GM12878 (cell line): ENCODE data around the gene PYGO1. TPM values are rescaled to one million over a fixed set of nuclear protein-coding genes. Genes with fewer than 3 reads are reported as not detected.

Experiments
- ATAC-seq: fragments of 200-7000 bp; cut with Tn5 transposase; 3 replicates; pipeline ENCODE4 v1.9.1; 2020; ENCODE audit warnings: mild to moderate bottlenecking, moderate library complexity
- BruUV-seq: library from RNA; stranded (reverse); fragments of 400-500 nt; replicated peaks from 2 replicates; lab custom pipeline; 2021; lab: Mats Ljungman, UMichigan
- CTCF ChIA-PET: fragments of 300-600 bp; sonication (Branson Sonifier 250); formaldehyde crosslinking; extraction: SDS; loops from one replicate; lab custom pipeline; 2021; ENCODE audit warnings: inconsistent platforms; lab: Yijun Ruan, JAX
- POLR2A ChIA-PET: fragments of 350-600 bp; formaldehyde crosslinking; extraction: SDS; loops from one replicate; lab custom pipeline; 2021; ENCODE audit warnings: inconsistent platforms; lab: Charles Lee
- RAD21 ChIA-PET: fragments of 300-600 bp; sonication (Branson Sonifier 250); formaldehyde crosslinking; loops from one replicate; lab custom pipeline; 2023; ENCODE audit warnings: antibody characterized with exemption; ENCODE audit not compliant: unreplicated experiment; lab: Charles Lee
- SMC1A ChIA-PET: fragments of 300-600 bp; sonication (Branson Sonifier 250); formaldehyde crosslinking; loops from one replicate; lab custom pipeline; 2023; ENCODE audit not compliant: unreplicated experiment, uncharacterized antibody; lab: Charles Lee
- DNase-seq: peaks from one replicate; pipeline ENCODE4 v3.0.0-alpha.2; 2011; ENCODE audit warnings: low read depth, low spot score
- FAIRE-seq: peaks from 3 replicates; lab custom pipeline; 2011; peaks lifted over from hg19 to GRCh38; lab: Jason Lieb, UNC
- H2AFZ ChIP-seq: 2 replicates; pipeline ENCODE4 v1.6.0; 2011; ENCODE audit warnings: low read depth, low read length, control low read depth; ENCODE audit not compliant: control insufficient read depth
- H3K27ac ChIP-seq: 2 replicates; pipeline ENCODE4 v1.5.1; 2011; ENCODE audit warnings: control low read depth; ENCODE audit not compliant: control insufficient read depth, insufficient read depth
- H3K27me3 ChIP-seq, 2 experiments: replicated peaks in 1 of 2; 2 replicates each; pipeline versions ENCODE4 v1.6.0 to v1.6.1; 2011; ENCODE audit warnings: low read length in 1 of 2; ENCODE audit not compliant: control insufficient read depth in 2 of 2, insufficient read depth in 2 of 2
- H3K36me3 ChIP-seq, 2 experiments: 2 replicates each; pipeline ENCODE4 v1.5.1; 2011; ENCODE audit warnings: low read length in 1 of 2; ENCODE audit not compliant: control insufficient read depth in 2 of 2, insufficient read depth in 2 of 2
- H3K4me1 ChIP-seq: 2 replicates; pipeline ENCODE4 v1.6.1; 2011; ENCODE audit warnings: mild to moderate bottlenecking, low read length, moderate library complexity, mixed read lengths; ENCODE audit not compliant: control insufficient read depth, insufficient read depth
- H3K4me2 ChIP-seq: 2 replicates; pipeline ENCODE4 v1.6.0; 2011; ENCODE audit warnings: control low read depth; ENCODE audit not compliant: control insufficient read depth, insufficient read depth
- H3K4me3 ChIP-seq: fragments of 200-600 bp; sonication (generic); 2 replicates; pipeline ENCODE4 v1.5.1; 2016
- H3K79me2 ChIP-seq: 2 replicates; pipeline ENCODE4 v1.6.0; 2011; ENCODE audit warnings: low read length; ENCODE audit not compliant: control insufficient read depth, insufficient read depth
- H3K9ac ChIP-seq: 2 replicates; pipeline ENCODE4 v1.8.0; 2011; ENCODE audit warnings: low read length, control low read depth, mixed read lengths; ENCODE audit not compliant: control insufficient read depth, insufficient read depth
- H3K9me3 ChIP-seq: replicated peaks from 3 replicates; pipeline ENCODE4 v1.5.1; 2011; ENCODE audit warnings: mild to moderate bottlenecking, low read length; ENCODE audit not compliant: control insufficient read depth, insufficient read depth
- H4K20me1 ChIP-seq: 2 replicates; pipeline ENCODE4 v1.6.0; 2011; ENCODE audit not compliant: control insufficient read depth, insufficient read depth
- ATF3 ChIP-seq: IDR thresholded peaks from 2 replicates; pipeline ENCODE4 v1.6.1; 2011; ENCODE audit warnings: low read depth, mild to moderate bottlenecking, low read length, moderate library complexity, borderline replicate concordance; ENCODE audit errors: extremely low read depth
- CBX3 ChIP-seq: fragments of 200-600 bp; sonication (generic); IDR thresholded peaks from 2 replicates; pipeline ENCODE4 v1.6.1; 2016; ENCODE audit warnings: low read depth, borderline replicate concordance
- CUX1 ChIP-seq: IDR thresholded peaks from 2 replicates; pipeline ENCODE4 v1.6.1; 2012; ENCODE audit warnings: improper control_type of control experiment, low read depth, low read length; ENCODE audit not compliant: insufficient replicate concordance
- EED ChIP-seq: sonication (generic); IDR thresholded peaks from 2 replicates; pipeline ENCODE4 v1.6.1; 2016; ENCODE audit warnings: antibody characterized with exemption, low read depth
- MXI1 ChIP-seq: fragments of 150-350 bp; IDR thresholded peaks from 2 replicates; pipeline ENCODE4 v1.6.1; 2011; ENCODE audit warnings: low read depth, mild to moderate bottlenecking, inconsistent platforms, low read length, improper control_type of control experiment
- POLR2A ChIP-seq: IDR thresholded peaks from 2 replicates; pipeline ENCODE4 v1.6.1; 2011; ENCODE audit warnings: low read depth, mild to moderate bottlenecking, low read length
- RUNX3 ChIP-seq: IDR thresholded peaks from 2 replicates; pipeline ENCODE4 v1.6.1; 2012; ENCODE audit warnings: low read length, inconsistent platforms
- TAF1 ChIP-seq: IDR thresholded peaks from 2 replicates; pipeline ENCODE4 v1.6.1; 2011; ENCODE audit warnings: mild to moderate bottlenecking, low read depth, low read length, borderline replicate concordance
- USF1 ChIP-seq: IDR thresholded peaks from 2 replicates; pipeline ENCODE4 v1.6.1; 2011; ENCODE audit warnings: borderline replicate concordance, low read depth, mild to moderate bottlenecking, moderate library complexity, mixed read lengths, low read length; ENCODE audit not compliant: insufficient read depth; ENCODE audit errors: extremely low read length
- YY1 ChIP-seq: IDR thresholded peaks from 2 replicates; pipeline ENCODE4 v1.6.1; 2011; ENCODE audit warnings: low read depth, mild to moderate bottlenecking, low read length
- ZNF207 ChIP-seq: fragments of 450-650 bp; IDR thresholded peaks from 2 replicates; pipeline ENCODE4 v1.6.1; 2014; ENCODE audit warnings: antibody characterized with exemption, mild to moderate bottlenecking, borderline replicate concordance
- ZNF622 ChIP-seq: fragments of 450-650 bp; IDR thresholded peaks from 2 replicates; pipeline ENCODE4 v1.6.1; 2017; ENCODE audit warnings: mild to moderate bottlenecking, inconsistent platforms
- ZNF687 ChIP-seq: fragments of 450-650 bp; IDR thresholded peaks from 2 replicates; pipeline ENCODE4 v1.6.1; 2017; ENCODE audit warnings: mild to moderate bottlenecking, moderate library complexity
- WGBS: methylation state at CpG from one replicate; pipeline ENCODE4 v1.1.6; 2016; ENCODE audit warnings: low lambda C conversion rate; ENCODE audit not compliant: insufficient replicate concordance, insufficient coverage; ENCODE audit errors: missing lambda C conversion rate; 5-methylcytosine and 5-hydroxymethylcytosine counted together
- in situ Hi-C: fragments of 300-500 bp; cut with MboI; formaldehyde crosslinking; loops from 9 replicates; pipeline ENCODE4 v1.14.3; 2018; ENCODE audit warnings: mixed read lengths
- intact Hi-C: fragments of 100-400 bp; cut with micrococcal nuclease; formaldehyde crosslinking; loops from one replicate; pipeline ENCODE4 v1.14.2; 2022; ENCODE audit not compliant: unreplicated experiment
- polyA plus RNA-seq, 11 experiments: library from polyadenylated mRNA; depleted of rRNA in 4 of 11; unstranded in 6 of 11; stranded (reverse) in 5 of 11; fragments of >200 nt; fragmentation: Nextera tagmentation in 4 of 11; fragmentation: Illumina TruSeq in 1 of 11; extraction: Ambion mirVana in 4 of 11; extraction: Trizol in 1 of 11; gene quantifications; 1 replicate in 1 of 11; 2 replicates in 10 of 11; pipeline versions ENCODE4 v1.2.1 to v1.2.3, GENCODE V29; 2011 to 2016; ENCODE audit warnings: inconsistent platforms in 2 of 11, missing spikeins in 2 of 11, low read depth in 1 of 11
- total RNA-seq, 4 experiments: library from RNA; depleted of rRNA in 3 of 4; stranded (reverse); fragments of >200 nt in 3 of 4; fragmentation: Illumina TruSeq in 1 of 4; extraction: Trizol in 1 of 4; gene quantifications; 2 replicates each; pipeline versions ENCODE4 v1.2.1 to v1.2.3, GENCODE V29; 2013 to 2021

PYGO1 gene
- total and polyA plus RNA-seq, 10 of the 15 experiments (the other 5 are each of a cell fraction or from before 2014, with no cell fraction given): 0.01 TPM; not detected in 9

- no peak overlapping the region for H3K9ac ChIP-seq
- SMC1A ChIA-PET: interaction anchor here (0.6 to 1.6 kb wide), 7 partner anchors 11 to 323 kb away, joined by 3 to 5 read pairs (median 3); no protein-coding TSS in a partner anchor
- WGBS: 34% methylated on average over 7 of the region's 7 CpGs
- TF ChIP-seq EED (no peak), POLR2A (no peak), ATF3 (peak; percentile 30; the same call in 1 of the 2 replicates), CBX3 (no peak), YY1 (peak; percentile 65), MXI1 (no peak), USF1 (peak; percentile 53), TAF1 (no peak), CUX1 (no peak), ZNF687 (no peak), RUNX3 (no peak), ZNF207 (no peak), ZNF622 (no peak)
Observed at GRCh38 chr15:55526559-55527036, 61.5 kb downstream of the PYGO1 start.

More at GRCh38 chr15:55526559-55527036, 61.5 kb downstream of the PYGO1 start:
- H2AFZ ChIP-seq: peak overlapping the region; percentile 79
- no peak overlapping the region for H3K27ac ChIP-seq
- no peaks in the 10 kb centered on the region for H3K36me3 ChIP-seq
- DNase-seq (no peak), FAIRE-seq (no peak), ATAC-seq (peak; percentile 90)
- no TSS peak for BruUV-seq
- H3K9me3 ChIP-seq: no peaks in the 10 kb centered on the region
- CTCF ChIA-PET: interaction anchor here (0.6 to 2.9 kb wide), 15 partner anchors 10 to 372 kb away, joined by 3 to 27 read pairs (median 6); no protein-coding TSS in a partner anchor
- in situ Hi-C loops (loop anchor here (5.0 kb wide), 1 partner anchor 116 kb away; no protein-coding TSS in a partner anchor), intact Hi-C loops (loop anchor here (1.0 to 10.0 kb wide), 2 partner anchors 115 to 318 kb away; no protein-coding TSS in a partner anchor)
- H3K27me3 ChIP-seq: no peaks in the 10 kb centered on the region
- POLR2A ChIA-PET: no interaction called here
- H3K4me1 ChIP-seq: no peaks in the 10 kb centered on the region
- no peak overlapping the region for H3K4me3 ChIP-seq
- H3K79me2 ChIP-seq: no peaks in the 10 kb centered on the region
- no peaks in the 10 kb centered on the region for H4K20me1 ChIP-seq
- no peak overlapping the region for H3K4me2 ChIP-seq
- RAD21 ChIA-PET: interaction anchor here (0.6 to 2.6 kb wide), 4 partner anchors 11 to 319 kb away, joined by 3 to 9 read pairs (median 4); no protein-coding TSS in a partner anchor
